H1 (cell line): Measurements from ENCODE around the gene MIEN1. TPM values are rescaled to one million over a fixed set of nuclear protein-coding genes. Genes with fewer than 3 reads are reported as not detected.

Source experiments
- CBX8 ChIP-seq: fragments of 300-800, 300-1000 bp; sonication (generic); IDR thresholded peaks from 2 replicates; pipeline ENCODE4 v1.7.1; 2016; ENCODE audit warnings: low read depth, low read length, borderline replicate concordance
- CHD1 ChIP-seq: IDR thresholded peaks from 2 replicates; pipeline ENCODE4 v1.6.1; 2012; ENCODE audit warnings: low read depth, low read length, improper control_type of control experiment
- JUN ChIP-seq: IDR thresholded peaks from 2 replicates; pipeline ENCODE4 v1.6.1; 2011; ENCODE audit warnings: low read depth, mild to moderate bottlenecking, improper control_type of control experiment, low read length
- KDM5A ChIP-seq: fragments of 200-600 bp; IDR thresholded peaks from 2 replicates; pipeline ENCODE4 v1.7.1; 2012; ENCODE audit warnings: mild to moderate bottlenecking, low read length, inconsistent platforms, mixed read lengths
- MAFK ChIP-seq: IDR thresholded peaks from 2 replicates; pipeline ENCODE4 v1.6.1; 2012; ENCODE audit warnings: low read depth, mild to moderate bottlenecking, improper control_type of control experiment, low read length
- POLR2A ChIP-seq, 2 experiments: IDR thresholded peaks; 1 replicate in 1 of 2; 2 replicates in 1 of 2; pipeline ENCODE4 v1.6.1; 2011; ENCODE audit warnings: low read depth in 2 of 2, low read length in 2 of 2, mild to moderate bottlenecking in 2 of 2; ENCODE audit errors: control extremely low read depth in 1 of 2
- POLR2AphosphoS5 ChIP-seq: IDR thresholded peaks from 2 replicates; pipeline ENCODE4 v1.6.1; 2011; ENCODE audit warnings: low read depth, low read length
- RBBP5 ChIP-seq: IDR thresholded peaks from 2 replicates; pipeline ENCODE4 v1.7.1; 2012; ENCODE audit warnings: low read depth, mild to moderate bottlenecking, inconsistent platforms, low read length, moderate library complexity, borderline replicate concordance
- RFX5 ChIP-seq: IDR thresholded peaks from 2 replicates; pipeline ENCODE4 v1.6.1; 2011; ENCODE audit warnings: low read depth, low read length, improper control_type of control experiment, borderline replicate concordance
- SIRT6 ChIP-seq: IDR thresholded peaks from one replicate; pipeline ENCODE4 v1.7.1; 2012; ENCODE audit warnings: low read length, inconsistent platforms
- SIX5 ChIP-seq: IDR thresholded peaks from 2 replicates; pipeline ENCODE4 v1.6.1; 2011; ENCODE audit warnings: mild to moderate bottlenecking, low read depth, low read length
- SP2 ChIP-seq: IDR thresholded peaks from 2 replicates; pipeline ENCODE4 v1.6.1; 2012; ENCODE audit warnings: mild to moderate bottlenecking, low read length, inconsistent platforms
- SUZ12 ChIP-seq: fragments of 200-600 bp; sonication (generic); IDR thresholded peaks from 2 replicates; pipeline ENCODE4 v1.6.1; 2012; ENCODE audit warnings: mild to moderate bottlenecking, inconsistent platforms, low read length, moderate library complexity, mixed read lengths
- TEAD4 ChIP-seq: IDR thresholded peaks from 2 replicates; pipeline ENCODE4 v1.6.1; 2012; ENCODE audit warnings: low read depth, low read length, inconsistent platforms, mixed read lengths
- YY1 ChIP-seq: IDR thresholded peaks from 2 replicates; pipeline ENCODE4 v1.6.1; 2011; ENCODE audit warnings: low read depth, mild to moderate bottlenecking, low read length
- polyA plus RNA-seq, 7 experiments: library from polyadenylated mRNA; depleted of rRNA in 3 of 7; stranded (reverse) in 5 of 7; unstranded in 2 of 7; fragments of >200 nt in 5 of 7; fragments of 200-250 nt in 2 of 7; gene quantifications; 1 replicate in 5 of 7; 2 replicates in 1 of 7; 4 replicates in 1 of 7; pipeline versions ENCODE4 v1.2.1 to v1.2.3, GENCODE V29; 2011 to 2013; ENCODE audit warnings: missing spikeins in 2 of 7, mixed read lengths in 2 of 7
- total RNA-seq: library from RNA; stranded (reverse); fragmentation: NEBNext Ultra II Directional; extraction: Animal tissue kit (Norgen Biotek cat#: 25700); gene quantifications from 2 replicates; pipeline ENCODE4 v1.2.1, GENCODE V29; 2021
- TF ChIP-seq, protein P1 (sequence below): IDR thresholded peaks from 2 replicates; pipeline ENCODE4 v1.6.1; 2012; ENCODE audit warnings: inconsistent platforms
- TF ChIP-seq, protein P2 (sequence below): IDR thresholded peaks from 2 replicates; pipeline ENCODE4 v1.6.1; 2011; ENCODE audit warnings: low read length, improper control_type of control experiment

MIEN1 gene
- total and polyA plus RNA-seq, 2 of the 8 experiments (the other 6 are each of a cell fraction or from before 2014, with no cell fraction given): 29.6 to 54.9 TPM

DNA sequence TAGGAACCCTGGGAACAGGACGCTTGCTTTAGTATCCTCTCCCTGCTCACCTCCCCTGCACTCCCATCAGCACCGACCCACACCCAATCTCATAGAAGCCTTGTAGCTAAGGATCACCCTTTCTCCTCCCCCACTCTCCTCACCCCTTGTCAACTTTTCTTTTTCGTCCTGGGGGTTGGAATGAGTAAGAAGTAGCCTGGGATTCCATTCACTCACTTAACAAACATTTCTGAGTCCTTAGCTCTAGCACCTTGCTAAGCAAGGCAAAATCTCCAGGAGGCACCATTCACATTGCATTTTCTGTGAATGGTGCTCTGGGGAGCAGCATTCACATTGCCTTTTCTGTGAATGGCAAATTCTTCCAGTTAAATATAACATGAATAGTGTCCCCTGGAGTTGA lies 41.4 kb downstream of the MIEN1 start (continued):
- no peak for TF ChIP-seq SUZ12
- TF ChIP-seq CHD1: no peak
- TF ChIP-seq MAFK: no peak
- TF ChIP-seq, protein P1, sequence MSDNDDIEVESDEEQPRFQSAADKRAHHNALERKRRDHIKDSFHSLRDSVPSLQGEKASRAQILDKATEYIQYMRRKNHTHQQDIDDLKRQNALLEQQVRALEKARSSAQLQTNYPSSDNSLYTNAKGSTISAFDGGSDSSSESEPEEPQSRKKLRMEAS: 0 out of 2 replicates have a peak, but pooled peaks have one; percentile 14
- TF ChIP-seq SIRT6: no peak
- no peak for TF ChIP-seq YY1
- peak in 1 of 2 experiments; percentile 80; a peak in 1 of 3 replicates for TF ChIP-seq POLR2A (IDR thresholded peaks at IDR 0.05; ENCODE audit: control extremely low read depth in 1 of 2, low read depth in 2 of 2, low read length in 2 of 2)
- TF ChIP-seq KDM5A: no peak
- TF ChIP-seq RBBP5: no peak
- no peak for TF ChIP-seq CBX8
- no peak for TF ChIP-seq RFX5
- TF ChIP-seq, protein P2, sequence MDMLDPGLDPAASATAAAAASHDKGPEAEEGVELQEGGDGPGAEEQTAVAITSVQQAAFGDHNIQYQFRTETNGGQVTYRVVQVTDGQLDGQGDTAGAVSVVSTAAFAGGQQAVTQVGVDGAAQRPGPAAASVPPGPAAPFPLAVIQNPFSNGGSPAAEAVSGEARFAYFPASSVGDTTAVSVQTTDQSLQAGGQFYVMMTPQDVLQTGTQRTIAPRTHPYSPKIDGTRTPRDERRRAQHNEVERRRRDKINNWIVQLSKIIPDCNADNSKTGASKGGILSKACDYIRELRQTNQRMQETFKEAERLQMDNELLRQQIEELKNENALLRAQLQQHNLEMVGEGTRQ: no peak
- TF ChIP-seq TEAD4: no peak
- no peak for TF ChIP-seq SP2
- TF ChIP-seq POLR2AphosphoS5: peak; percentile 14; the same call in 1 of the 2 replicates
- TF ChIP-seq SIX5: no peak
- TF ChIP-seq JUN: no peak
